Ovary (tissue), 3 donors: Measurements from ENCODE around the gene ZMYND19.

ENCODE experiments used
- EP300 ChIP-seq: sonication (generic); formaldehyde crosslinking; IDR thresholded peaks from one replicate; pipeline ENCODE4 v1.6.1; 2017; ENCODE audit warnings: antibody characterized with exemption
- TF ChIP-seq, protein P1 (sequence below), 3 donors: fragments of 450-650 bp in 2 of 3; fragments of 200-600 bp in 1 of 3; IDR thresholded peaks; one replicate each; pipeline versions ENCODE4 v1.5.1 to v1.8.0; 2016 to 2022; ENCODE audit warnings: antibody characterized with exemption in 3 of 3, mild to moderate bottlenecking in 1 of 3
- donor health status: DM: no; HTN: no; CAD: no.

DNA sequence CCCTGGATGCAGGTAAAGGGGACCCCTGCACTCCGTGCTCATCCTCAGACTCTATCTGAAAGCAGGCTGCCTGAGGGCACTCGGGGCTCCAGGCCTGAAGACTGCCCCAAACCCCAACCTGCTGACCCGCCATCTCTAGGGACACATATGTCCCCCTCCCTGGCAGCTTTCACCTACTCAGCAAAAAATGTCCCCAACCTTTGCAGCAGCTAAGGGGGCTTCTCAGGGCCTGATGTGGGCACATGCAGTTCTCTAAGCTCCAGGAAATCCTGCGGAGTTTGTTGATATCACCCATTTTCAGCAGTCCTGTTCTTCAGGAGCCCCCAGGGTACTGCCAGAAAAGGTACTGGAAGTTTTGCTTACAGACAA lies 9.4 kb downstream of the ZMYND19 start:
- TF ChIP-seq EP300, result no peak
- TF ChIP-seq, protein P1, sequence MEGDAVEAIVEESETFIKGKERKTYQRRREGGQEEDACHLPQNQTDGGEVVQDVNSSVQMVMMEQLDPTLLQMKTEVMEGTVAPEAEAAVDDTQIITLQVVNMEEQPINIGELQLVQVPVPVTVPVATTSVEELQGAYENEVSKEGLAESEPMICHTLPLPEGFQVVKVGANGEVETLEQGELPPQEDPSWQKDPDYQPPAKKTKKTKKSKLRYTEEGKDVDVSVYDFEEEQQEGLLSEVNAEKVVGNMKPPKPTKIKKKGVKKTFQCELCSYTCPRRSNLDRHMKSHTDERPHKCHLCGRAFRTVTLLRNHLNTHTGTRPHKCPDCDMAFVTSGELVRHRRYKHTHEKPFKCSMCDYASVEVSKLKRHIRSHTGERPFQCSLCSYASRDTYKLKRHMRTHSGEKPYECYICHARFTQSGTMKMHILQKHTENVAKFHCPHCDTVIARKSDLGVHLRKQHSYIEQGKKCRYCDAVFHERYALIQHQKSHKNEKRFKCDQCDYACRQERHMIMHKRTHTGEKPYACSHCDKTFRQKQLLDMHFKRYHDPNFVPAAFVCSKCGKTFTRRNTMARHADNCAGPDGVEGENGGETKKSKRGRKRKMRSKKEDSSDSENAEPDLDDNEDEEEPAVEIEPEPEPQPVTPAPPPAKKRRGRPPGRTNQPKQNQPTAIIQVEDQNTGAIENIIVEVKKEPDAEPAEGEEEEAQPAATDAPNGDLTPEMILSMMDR (IDR thresholded peaks at IDR 0.05), result no peak
